Measurements from ENCODE around the gene CCDC141. TPM values are rescaled to one million over a fixed set of nuclear protein-coding genes. Genes with fewer than 3 reads are reported as not detected.

The CCDC141 gene
- total RNA-seq, 1 experiment from 2014 or later: 0.30 TPM

GRCh38 chr2:178943745-178944144, 106.2 kb downstream of the CCDC141 start (continued):
- TF ChIP-seq REST (IDR thresholded peaks at IDR 0.05; ENCODE audit: low read depth) (no peak), EZH2 (IDR thresholded peaks at IDR 0.05) (no peak), ZBTB33 (IDR thresholded peaks at IDR 0.05; ENCODE audit: extremely low read depth, insufficient replicate concordance, low read length) (no peak), EZH2phosphoT487 (IDR thresholded peaks at IDR 0.05; ENCODE audit: borderline replicate concordance) (no peak)

GRCh38 chr2:178934571-178934970, 115.4 kb downstream of the CCDC141 start:
- ChIA-PET POLR2A (no interaction called here), RAD21 (ENCODE audit: low non-redundant PET in 1 of 2, low total read pairs in 2 of 2, uncharacterized antibody in 2 of 2, unreplicated experiment in 2 of 2) (no interaction called here), CTCF (no interaction called here)
- intact Hi-C loops (cut with micrococcal nuclease): no loop called here
- H3K4me2 ChIP-seq (ENCODE audit: low read length): no peak overlapping the region
- no peaks in the 10 kb centered on the region for H4K20me1 ChIP-seq (ENCODE audit: insufficient read depth)
- H3K4me3 ChIP-seq (replicated peaks in 1 of 2; ENCODE audit: low read depth in 1 of 2, low read length in 2 of 2): no peak overlapping the region
- no peaks in the 10 kb centered on the region for H3K36me3 ChIP-seq (ENCODE audit: control insufficient read depth in 1 of 2, insufficient read depth in 2 of 2, low read length in 2 of 2)
- no peak overlapping the region for H3K27ac ChIP-seq (ENCODE audit: low read depth, low read length)
- no peaks in the 10 kb centered on the region for H3K9me3 ChIP-seq (ENCODE audit: control insufficient read depth in 1 of 2, insufficient read depth in 1 of 2, low read depth in 1 of 2, low read length in 2 of 2)
- no peak overlapping the region for H2AFZ ChIP-seq (ENCODE audit: low read depth, low read length, poor library complexity, severe bottlenecking)
- ATAC-seq (no peak), DNase-seq (ENCODE audit: low read depth, low spot score) (no peak)
- H3K4me1 ChIP-seq (ENCODE audit: control insufficient read depth in 1 of 2, insufficient read depth in 2 of 2, low read length in 2 of 2): no peaks in the 10 kb centered on the region
- H3K9me2 ChIP-seq (ENCODE audit: insufficient read depth): no peaks in the 10 kb centered on the region
- H3K9ac ChIP-seq (ENCODE audit: low read length): no peak overlapping the region
- H3K79me2 ChIP-seq (ENCODE audit: insufficient read depth, low read length): no peaks in the 10 kb centered on the region
- H3K27me3 ChIP-seq (ENCODE audit: insufficient read depth, low read length): no peaks in the 10 kb centered on the region
- BruUV-seq (replicated peaks): no TSS peak
- TF ChIP-seq SP1 (IDR thresholded peaks at IDR 0.05; ENCODE audit: low read depth) (no peak), SRF (IDR thresholded peaks at IDR 0.05; ENCODE audit: low read depth) (no peak), RAD21 (IDR thresholded peaks at IDR 0.05; ENCODE audit: low read depth) (no peak), CEBPB (IDR thresholded peaks at IDR 0.05; ENCODE audit: low read depth) (no peak), EZH2 (IDR thresholded peaks at IDR 0.05) (no peak), MAX (IDR thresholded peaks at IDR 0.05) (no peak), ATF3 (IDR thresholded peaks at IDR 0.05) (no peak), EZH2phosphoT487 (IDR thresholded peaks at IDR 0.05; ENCODE audit: borderline replicate concordance) (no peak), FOSL1 (IDR thresholded peaks at IDR 0.05; ENCODE audit: low read depth) (no peak), CBX3 (IDR thresholded peaks at IDR 0.05; ENCODE audit: low read depth) (no peak), TCF7L2 (IDR thresholded peaks at IDR 0.05; ENCODE audit: borderline replicate concordance, extremely low read depth, insufficient read depth, insufficient read length) (no peak), YY1 (IDR thresholded peaks at IDR 0.05; ENCODE audit: extremely low read depth, insufficient replicate concordance, low read depth, low read length) (no peak), JUND (IDR thresholded peaks at IDR 0.05) (no peak), ZBTB33 (IDR thresholded peaks at IDR 0.05; ENCODE audit: extremely low read depth, insufficient replicate concordance, low read length) (no peak), ZFX (IDR thresholded peaks at IDR 0.05) (no peak), ELF1 (IDR thresholded peaks at IDR 0.05; ENCODE audit: borderline replicate concordance, low read depth) (no peak)

Data from HCT116 (cell line).